ENCODE results near the gene CDH18. TPM values are rescaled to one million over a fixed set of nuclear protein-coding genes. Genes with fewer than 3 reads are reported as not detected.

CDH18 gene
- total RNA-seq, 1 experiment from 2014 or later: 0.15 TPM

DNA sequence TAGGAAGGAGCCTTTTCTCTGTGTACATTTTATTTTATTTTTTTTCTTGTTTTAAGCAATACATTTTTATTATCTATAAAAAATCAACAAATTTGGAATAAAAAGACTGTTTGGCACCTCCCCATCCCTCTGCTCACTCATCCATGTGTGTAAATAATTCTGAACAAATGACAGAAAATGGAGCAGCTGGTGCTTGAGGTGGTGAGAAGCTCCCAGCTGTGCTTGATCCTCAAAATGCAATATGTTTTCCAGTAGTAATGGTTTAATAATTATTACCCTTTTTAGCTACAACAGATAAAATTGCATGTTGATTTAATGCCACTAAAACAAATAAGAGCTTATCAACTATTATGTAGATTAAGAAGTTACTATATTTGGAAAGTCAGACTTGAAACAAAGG is 132.5 kb downstream of the CDH18 start:
- ATAC-seq: no peak
- H3K4me3 ChIP-seq (ENCODE audit: low read length): no peak overlapping the region
- H3K36me3 ChIP-seq (ENCODE audit: low read depth, low read length): no peaks in the 10 kb centered on the region
- no TSS peak for BruUV-seq (replicated peaks)
- TF ChIP-seq, protein P1, sequence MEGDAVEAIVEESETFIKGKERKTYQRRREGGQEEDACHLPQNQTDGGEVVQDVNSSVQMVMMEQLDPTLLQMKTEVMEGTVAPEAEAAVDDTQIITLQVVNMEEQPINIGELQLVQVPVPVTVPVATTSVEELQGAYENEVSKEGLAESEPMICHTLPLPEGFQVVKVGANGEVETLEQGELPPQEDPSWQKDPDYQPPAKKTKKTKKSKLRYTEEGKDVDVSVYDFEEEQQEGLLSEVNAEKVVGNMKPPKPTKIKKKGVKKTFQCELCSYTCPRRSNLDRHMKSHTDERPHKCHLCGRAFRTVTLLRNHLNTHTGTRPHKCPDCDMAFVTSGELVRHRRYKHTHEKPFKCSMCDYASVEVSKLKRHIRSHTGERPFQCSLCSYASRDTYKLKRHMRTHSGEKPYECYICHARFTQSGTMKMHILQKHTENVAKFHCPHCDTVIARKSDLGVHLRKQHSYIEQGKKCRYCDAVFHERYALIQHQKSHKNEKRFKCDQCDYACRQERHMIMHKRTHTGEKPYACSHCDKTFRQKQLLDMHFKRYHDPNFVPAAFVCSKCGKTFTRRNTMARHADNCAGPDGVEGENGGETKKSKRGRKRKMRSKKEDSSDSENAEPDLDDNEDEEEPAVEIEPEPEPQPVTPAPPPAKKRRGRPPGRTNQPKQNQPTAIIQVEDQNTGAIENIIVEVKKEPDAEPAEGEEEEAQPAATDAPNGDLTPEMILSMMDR (conservative IDR thresholded peaks at IDR 0.05; ENCODE audit: low read depth, low read length): no peak
- TF ChIP-seq EZH2 (IDR thresholded peaks at IDR 0.05; ENCODE audit: low read length, unreplicated experiment) (no peak), EZH2phosphoT487 (IDR thresholded peaks at IDR 0.05; ENCODE audit: borderline replicate concordance, low read length) (no peak)
- H3K9me2 ChIP-seq (replicated peaks; ENCODE audit: low read length): no peaks in the 10 kb centered on the region
- 0 out of 2 replicates have a peak overlapping the region, but pooled peaks have one; percentile 11 for H3K27ac ChIP-seq (ENCODE audit: low read length)
- no peak overlapping the region for H3K9ac ChIP-seq (ENCODE audit: low read length)
- no peaks in the 10 kb centered on the region for H3K79me2 ChIP-seq (ENCODE audit: low read length)
- intact Hi-C loops (cut with micrococcal nuclease): no loop called here
- peaks cover 19% of the 10 kb centered on the region; the same call in 1 of the 2 replicates for H3K4me1 ChIP-seq (ENCODE audit: insufficient read depth, low read length)
- CTCF ChIA-PET: no interaction called here
- no peak overlapping the region for H2AFZ ChIP-seq (ENCODE audit: low read length)
- no peaks in the 10 kb centered on the region for H4K20me1 ChIP-seq (ENCODE audit: low read length)
- POLR2A ChIA-PET (ENCODE audit: unreplicated experiment): no interaction called here
- no peak for DNase-seq
- H3K27me3 ChIP-seq (ENCODE audit: low read length): no peaks in the 10 kb centered on the region
- no peaks in the 10 kb centered on the region for H3K9me3 ChIP-seq (ENCODE audit: low read length)
- H3K4me2 ChIP-seq (ENCODE audit: low read length): no peak overlapping the region
- no peaks in the 10 kb centered on the region for H3F3A ChIP-seq (ENCODE audit: low read length, unreplicated experiment)

GRCh38 chr5:19855031-19855430 is 133.0 kb downstream of the CDH18 start:
- no peaks in the 10 kb centered on the region for H3K79me2 ChIP-seq (ENCODE audit: low read length)
- CTCF ChIA-PET: no interaction called here
- intact Hi-C loops (cut with micrococcal nuclease): no loop called here
- H3K36me3 ChIP-seq (ENCODE audit: low read depth, low read length): no peaks in the 10 kb centered on the region
- TF ChIP-seq, protein P1 (conservative IDR thresholded peaks at IDR 0.05; ENCODE audit: low read depth, low read length): no peak
- TF ChIP-seq EZH2 (IDR thresholded peaks at IDR 0.05; ENCODE audit: low read length, unreplicated experiment) (no peak), EZH2phosphoT487 (IDR thresholded peaks at IDR 0.05; ENCODE audit: borderline replicate concordance, low read length) (no peak)
- no peak overlapping the region for H2AFZ ChIP-seq (ENCODE audit: low read length)
- peaks cover 19% of the 10 kb centered on the region; the same call in 1 of the 2 replicates for H3K4me1 ChIP-seq (ENCODE audit: insufficient read depth, low read length)
- H3K4me3 ChIP-seq (ENCODE audit: low read length): no peak overlapping the region
- no peaks in the 10 kb centered on the region for H3F3A ChIP-seq (ENCODE audit: low read length, unreplicated experiment)
- H3K9me2 ChIP-seq (replicated peaks; ENCODE audit: low read length): no peaks in the 10 kb centered on the region
- POLR2A ChIA-PET (ENCODE audit: unreplicated experiment): no interaction called here
- H3K4me2 ChIP-seq (ENCODE audit: low read length): no peak overlapping the region
- H3K27ac ChIP-seq (ENCODE audit: low read length): peak overlapping the region; percentile 36
- ATAC-seq (no peak), DNase-seq (peak; percentile 46)
- H4K20me1 ChIP-seq (ENCODE audit: low read length): no peaks in the 10 kb centered on the region
- H3K27me3 ChIP-seq (ENCODE audit: low read length): no peaks in the 10 kb centered on the region
- no peak overlapping the region for H3K9ac ChIP-seq (ENCODE audit: low read length)
- H3K9me3 ChIP-seq (ENCODE audit: low read length): no peaks in the 10 kb centered on the region
- no TSS peak for BruUV-seq (replicated peaks)

DNA sequence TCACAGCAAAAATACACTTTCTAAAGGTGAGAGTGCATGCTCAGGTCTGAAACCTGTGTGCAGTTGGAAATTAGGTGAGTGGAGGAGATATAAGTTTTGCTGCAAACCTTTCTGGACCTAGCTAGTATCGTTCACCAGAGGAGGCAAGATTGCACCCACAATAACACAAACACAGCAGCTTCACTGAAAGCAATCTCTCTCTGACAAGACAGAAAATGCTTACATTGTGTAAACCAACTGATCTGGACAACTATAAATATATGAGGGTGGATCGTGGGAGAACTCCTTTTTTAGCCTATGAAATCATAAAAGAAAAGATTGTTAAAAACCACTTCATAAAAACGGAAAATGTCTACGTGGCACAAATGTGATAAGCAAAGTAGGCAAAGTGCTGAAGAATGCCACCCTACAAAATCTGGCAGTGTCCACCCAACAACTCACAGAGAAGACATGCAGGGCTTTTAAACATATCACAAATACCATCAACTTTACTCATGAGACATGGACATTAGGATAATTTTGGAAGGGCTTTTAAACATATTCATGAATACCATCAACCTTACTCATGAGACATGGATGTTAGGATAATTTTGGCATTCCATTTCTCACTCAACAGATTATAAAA is 134.3 kb downstream of the CDH18 start:
- H3K9ac ChIP-seq (ENCODE audit: low read length): no peak overlapping the region
- no peaks in the 10 kb centered on the region for H3K36me3 ChIP-seq (ENCODE audit: low read depth, low read length)
- no TSS peak for BruUV-seq (replicated peaks)
- no peak for TF ChIP-seq EZH2phosphoT487 (IDR thresholded peaks at IDR 0.05; ENCODE audit: borderline replicate concordance, low read length)
- no peak for TF ChIP-seq EZH2 (IDR thresholded peaks at IDR 0.05; ENCODE audit: low read length, unreplicated experiment)
- TF ChIP-seq, protein P1 (conservative IDR thresholded peaks at IDR 0.05; ENCODE audit: low read depth, low read length): no peak
- H3F3A ChIP-seq (ENCODE audit: low read length, unreplicated experiment): no peaks in the 10 kb centered on the region
- H2AFZ ChIP-seq (ENCODE audit: low read length): no peak overlapping the region
- DNase-seq: peak; percentile 63
- ChIA-PET POLR2A (ENCODE audit: unreplicated experiment) (no interaction called here), CTCF (no interaction called here)
- H3K4me2 ChIP-seq (ENCODE audit: low read length): peak overlapping the region; percentile 28
- ATAC-seq: no peak
- H3K9me3 ChIP-seq (ENCODE audit: low read length): no peaks in the 10 kb centered on the region
- intact Hi-C loops (cut with micrococcal nuclease): no loop called here
- peak overlapping the region; percentile 52 for H3K27ac ChIP-seq (ENCODE audit: low read length)
- H3K4me3 ChIP-seq (ENCODE audit: low read length): no peak overlapping the region
- H4K20me1 ChIP-seq (ENCODE audit: low read length): no peaks in the 10 kb centered on the region
- H3K27me3 ChIP-seq (ENCODE audit: low read length): no peaks in the 10 kb centered on the region
- peaks cover 19% of the 10 kb centered on the region; the same call in 1 of the 2 replicates for H3K4me1 ChIP-seq (ENCODE audit: insufficient read depth, low read length)
- H3K79me2 ChIP-seq (ENCODE audit: low read length): no peaks in the 10 kb centered on the region
- H3K9me2 ChIP-seq (replicated peaks; ENCODE audit: low read length): no peaks in the 10 kb centered on the region
